Measurements from ENCODE around the gene GAS7.

The GAS7 gene

DNA sequence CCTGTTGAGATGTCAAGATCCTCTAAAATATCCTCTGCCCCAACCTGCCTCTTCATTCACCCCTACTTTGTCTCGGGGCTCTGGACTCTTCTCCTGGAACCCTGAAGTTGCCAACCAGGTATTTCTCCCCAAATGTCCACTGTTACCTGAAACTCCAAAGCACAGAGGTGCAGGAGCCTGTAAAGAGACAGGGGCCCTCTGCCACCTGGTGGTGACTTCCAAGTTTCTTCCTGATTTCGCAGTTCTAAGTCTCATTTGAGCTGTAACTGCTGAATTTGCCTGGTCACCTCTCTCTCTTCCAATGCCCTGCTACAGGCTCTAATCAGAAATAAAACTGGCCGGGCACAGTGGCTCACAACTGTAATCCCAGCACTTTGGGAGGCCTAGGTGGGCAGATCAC, 216.2 kb downstream of the GAS7 start:
- DNase-seq (ENCODE audit: low read depth, low spot score), result no peak

DNA sequence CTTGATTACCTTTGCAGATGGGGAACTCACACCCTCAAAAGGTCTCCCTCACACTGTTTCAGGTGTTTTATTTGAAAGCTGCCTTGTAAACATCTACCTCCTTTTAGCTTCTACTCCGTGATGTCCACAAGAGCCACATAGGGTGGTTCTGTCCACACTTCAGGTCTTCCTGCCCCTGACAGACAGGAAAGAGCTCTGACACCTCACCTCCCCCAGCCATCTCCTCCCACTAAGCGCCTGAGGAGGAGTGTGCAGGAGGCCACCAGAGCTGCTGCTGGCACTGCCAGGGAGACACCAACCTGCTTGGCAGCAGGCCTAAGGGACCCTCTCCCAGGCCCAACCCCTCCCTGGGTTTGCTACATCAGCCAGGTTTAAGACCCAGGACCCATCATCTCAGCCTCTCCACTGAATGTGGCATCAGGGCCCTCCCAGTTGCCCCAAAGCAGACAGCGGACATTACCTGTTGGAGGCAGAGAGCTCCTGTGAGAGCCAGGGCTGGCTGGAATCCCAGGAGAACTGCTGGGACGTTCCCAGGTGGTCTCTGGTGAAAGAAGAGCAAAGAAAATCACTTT, 217.0 kb downstream of the GAS7 start:
- no peak for DNase-seq (ENCODE audit: low read depth, low spot score)

DNA sequence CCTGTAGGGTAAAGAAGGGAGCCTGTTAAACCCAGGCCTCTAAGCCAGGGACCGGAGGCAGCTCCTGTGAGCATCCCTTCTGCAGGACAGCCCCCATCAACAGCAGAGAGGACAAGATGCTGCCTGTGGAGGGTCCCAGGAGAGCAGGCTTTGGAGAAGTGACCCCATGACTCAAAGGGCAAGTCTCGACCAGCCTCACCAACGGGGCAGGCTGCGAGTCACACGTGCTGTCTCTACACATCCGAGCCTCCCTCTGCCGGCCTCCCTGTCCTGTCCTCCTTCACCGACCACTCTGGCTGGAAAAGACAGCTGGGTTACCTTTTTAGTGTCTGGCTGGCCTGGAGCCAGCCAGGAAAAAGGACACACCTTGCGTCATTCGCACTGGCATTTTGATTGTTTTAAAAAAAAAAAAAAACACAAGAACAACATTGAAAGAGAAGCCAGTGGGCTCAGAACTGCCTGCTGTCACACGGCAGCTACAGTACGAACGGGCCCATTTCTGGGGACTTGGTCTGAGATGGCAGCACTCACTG, 218.9 kb downstream of the GAS7 start:
- no peak for DNase-seq (ENCODE audit: low read depth, low spot score)

DNA sequence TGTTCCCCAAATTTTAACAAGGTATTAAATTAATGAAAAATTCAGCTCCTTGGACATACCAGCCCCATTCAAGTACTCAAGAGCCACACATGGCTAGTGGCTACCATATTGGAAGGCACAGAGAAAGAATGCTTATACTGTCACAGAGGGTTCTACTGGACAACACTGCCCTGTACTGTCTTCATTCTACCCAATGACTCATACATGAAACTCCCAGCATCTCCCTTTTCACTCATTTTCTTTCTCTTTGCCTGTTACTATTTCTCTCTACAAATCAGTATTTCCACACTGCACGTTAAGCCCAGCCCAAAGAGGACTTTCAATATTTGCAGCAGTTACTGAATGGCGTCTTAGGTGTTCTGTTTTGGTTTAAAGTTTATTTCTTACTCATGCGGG, 221.2 kb downstream of the GAS7 start:
- DNase-seq (ENCODE audit: low read depth, low spot score), result no peak

DNA sequence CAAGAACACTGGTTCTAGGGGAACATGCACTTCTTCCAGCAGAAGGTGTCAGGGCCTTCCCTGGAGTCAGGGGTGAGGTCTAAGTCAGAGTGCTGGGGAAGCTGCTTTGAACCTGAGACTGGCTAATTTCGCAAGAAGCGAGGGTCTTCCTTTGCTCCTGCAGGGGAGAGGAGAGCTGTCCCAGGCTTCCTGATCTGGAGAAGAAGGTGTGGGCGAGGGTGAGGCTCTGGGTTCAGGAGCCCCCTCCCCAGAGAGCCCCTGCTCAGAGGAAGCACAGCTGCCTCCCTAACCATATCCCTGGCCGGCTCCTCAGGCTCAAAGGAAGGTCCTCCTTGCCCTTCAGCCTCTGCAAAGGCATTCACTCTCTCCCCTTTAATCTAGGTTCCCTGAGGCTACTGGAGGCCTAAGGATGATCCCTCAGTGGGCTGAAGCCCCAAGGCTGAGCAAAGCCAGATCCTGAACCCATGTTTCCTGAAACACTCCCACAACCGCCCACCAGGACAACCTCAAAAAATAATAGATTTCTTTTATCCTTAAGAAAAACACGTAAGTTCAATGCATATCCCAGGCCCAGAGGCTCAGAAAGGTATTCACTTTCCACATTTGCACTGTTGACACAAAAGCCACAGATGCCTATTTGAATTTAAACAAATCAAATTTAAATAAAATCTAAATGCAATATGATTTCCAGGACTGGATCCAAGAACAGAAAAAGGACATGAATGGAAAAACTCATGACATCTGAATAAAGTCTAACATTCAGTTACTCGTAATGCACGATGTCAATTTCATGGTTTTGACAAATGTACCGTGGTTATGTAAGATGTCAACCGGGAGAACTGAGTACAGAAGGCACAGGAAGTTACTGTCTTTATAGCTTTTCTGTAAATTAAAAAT, 221.9 kb downstream of the GAS7 start:
- DNase-seq (ENCODE audit: low read depth, low spot score), result no peak

DNA sequence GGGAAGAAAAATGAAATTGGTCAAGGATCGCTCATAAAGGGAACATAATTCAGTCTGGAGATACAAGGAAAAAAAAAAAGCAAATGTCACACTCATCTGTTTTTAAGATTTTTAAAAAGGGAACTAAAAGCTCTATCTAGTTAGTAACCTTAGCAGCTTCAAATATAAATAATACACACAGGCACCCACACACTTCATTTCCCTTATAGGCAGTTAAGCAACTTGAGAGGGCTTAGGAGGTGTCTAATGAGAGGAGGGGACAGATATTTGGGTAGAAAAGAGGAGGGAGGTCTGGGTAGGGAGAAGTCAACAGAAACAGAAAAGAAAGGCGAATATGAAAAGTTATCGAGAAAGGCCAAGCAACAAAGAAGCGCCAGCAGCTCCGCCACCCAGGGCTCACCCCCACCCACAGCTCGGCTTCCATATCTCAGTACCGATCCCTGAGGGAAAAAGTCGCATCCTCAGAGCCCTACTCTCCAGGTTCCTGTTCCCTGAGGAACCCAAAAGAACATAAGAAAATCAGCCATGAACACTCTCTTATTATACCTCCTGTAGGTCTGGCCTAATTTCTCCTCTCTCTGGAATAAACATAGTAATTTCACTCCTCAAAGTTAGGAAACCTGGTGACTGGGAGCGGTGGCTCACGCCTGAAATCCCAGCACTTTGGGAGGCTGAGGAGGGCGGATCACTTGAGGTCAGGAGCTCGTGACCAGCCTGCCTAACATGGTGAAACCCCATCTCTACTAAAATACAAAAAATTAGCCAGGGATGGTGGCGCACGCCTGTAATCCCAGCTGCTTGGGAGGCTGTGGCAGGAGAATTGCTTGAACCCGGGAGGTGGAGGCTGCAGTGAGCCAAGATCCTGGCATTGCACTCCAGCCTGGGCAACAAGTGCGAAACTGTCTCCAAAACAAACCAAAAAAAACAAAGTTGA, 223.7 kb downstream of the GAS7 start:
- no peak for DNase-seq (ENCODE audit: low read depth, low spot score)

DNA sequence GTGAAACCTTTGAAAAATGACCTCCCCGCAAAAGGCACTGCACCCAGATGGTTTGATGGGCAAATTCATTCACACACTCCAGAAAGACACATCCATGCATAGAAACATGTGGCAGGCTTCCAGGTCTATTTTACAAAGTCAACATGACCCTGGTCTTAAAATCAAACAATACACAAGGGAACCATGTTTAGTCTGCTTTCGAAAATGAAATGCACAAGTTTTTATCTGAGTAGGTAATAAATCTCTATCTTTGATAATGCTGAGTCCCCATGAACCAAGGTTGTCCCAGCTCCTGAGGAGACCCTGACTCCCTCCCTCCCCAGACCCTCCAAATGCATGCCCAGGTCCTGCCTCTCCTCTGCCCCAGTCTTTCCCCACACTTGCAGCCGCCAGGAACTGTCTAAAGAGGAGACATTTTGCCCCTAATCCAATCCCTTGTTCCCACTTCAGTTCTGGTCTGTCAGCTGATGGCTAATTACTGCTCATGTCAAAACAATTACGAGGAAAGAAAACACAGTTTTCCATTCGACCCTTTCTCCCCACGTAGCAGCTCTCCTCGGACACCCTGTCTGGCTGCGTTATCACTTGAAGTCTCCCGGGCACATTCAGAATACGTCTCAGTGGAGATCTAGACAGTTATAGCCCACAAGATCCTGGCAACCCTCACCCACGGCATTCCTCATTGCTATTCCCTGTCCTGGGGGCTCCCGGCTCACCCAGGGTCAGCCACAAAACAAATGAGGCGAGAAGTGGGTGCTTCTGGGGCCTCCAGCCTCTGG, 224.5 kb downstream of the GAS7 start:
- DNase-seq (ENCODE audit: low read depth, low spot score), result no peak

DNA sequence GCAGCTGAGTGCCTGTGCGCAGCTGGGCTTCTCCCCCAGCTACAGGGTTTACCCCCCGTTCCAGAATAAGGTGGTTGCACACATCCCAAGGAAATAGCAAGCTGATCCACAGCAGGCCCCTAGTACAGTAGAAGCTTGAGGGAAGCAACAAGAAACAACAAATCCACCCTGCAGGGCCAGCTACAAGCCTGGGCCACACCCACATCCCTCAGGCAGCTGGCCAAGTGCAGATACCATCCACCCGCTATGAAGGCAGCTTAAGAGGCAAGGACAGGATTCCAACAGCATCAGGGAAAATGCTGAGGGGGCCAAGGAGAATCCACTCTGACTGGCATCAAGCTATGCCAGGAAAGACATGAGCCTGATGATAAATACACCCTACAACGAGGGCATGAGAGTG, 226.4 kb downstream of the GAS7 start:
- no peak for DNase-seq (ENCODE audit: low read depth, low spot score)

DNA sequence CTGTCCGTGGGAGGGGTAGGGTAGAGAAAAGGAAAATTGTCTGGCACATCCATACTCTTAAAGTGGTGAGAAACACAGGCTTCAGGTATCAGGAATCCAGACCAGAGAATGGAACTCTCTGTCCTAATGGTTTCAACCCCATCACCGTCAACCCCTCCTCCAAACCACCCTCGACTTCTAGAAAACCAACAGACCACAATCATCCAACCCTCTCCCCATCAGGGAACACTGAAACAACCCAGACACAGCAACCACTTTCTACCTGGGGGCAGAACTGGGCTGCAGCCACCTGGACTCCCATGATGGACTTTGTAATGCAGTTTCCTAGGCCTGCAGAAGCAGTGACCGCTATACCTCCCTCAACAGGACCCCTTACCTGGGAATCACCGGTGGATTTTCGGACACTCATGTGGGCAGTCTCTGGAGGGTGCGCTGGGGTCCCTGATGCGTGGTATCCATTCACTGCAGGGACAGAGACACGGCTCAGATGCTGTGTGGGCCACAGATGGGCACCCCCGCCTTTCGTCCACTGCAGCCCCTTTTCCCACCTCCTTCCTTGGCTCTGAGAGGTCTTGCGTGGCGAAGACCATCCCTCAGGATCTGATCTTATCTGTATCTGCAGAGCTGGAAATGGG, 229.0 kb downstream of the GAS7 start:
- no peak for DNase-seq (ENCODE audit: low read depth, low spot score)

DNA sequence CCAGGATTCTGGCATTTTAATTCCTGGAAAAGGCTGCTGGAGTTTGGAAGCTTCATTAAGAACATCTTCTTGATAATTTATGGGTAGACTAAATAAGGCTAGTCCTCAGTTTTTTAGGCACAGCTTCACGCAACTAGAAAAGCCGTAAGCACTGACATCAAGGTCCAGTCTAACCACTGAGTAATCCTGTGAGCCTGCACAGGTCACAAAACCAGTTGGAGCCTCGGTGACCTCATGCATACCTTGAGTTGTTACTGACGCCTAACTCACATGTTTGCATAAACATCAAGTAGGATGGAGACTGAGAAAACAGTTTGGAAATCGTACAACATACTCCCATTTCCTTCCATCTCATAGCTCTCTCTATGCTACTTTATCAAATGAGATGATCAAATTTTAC, 229.5 kb downstream of the GAS7 start:
- no peak for DNase-seq (ENCODE audit: low read depth, low spot score)

DNA sequence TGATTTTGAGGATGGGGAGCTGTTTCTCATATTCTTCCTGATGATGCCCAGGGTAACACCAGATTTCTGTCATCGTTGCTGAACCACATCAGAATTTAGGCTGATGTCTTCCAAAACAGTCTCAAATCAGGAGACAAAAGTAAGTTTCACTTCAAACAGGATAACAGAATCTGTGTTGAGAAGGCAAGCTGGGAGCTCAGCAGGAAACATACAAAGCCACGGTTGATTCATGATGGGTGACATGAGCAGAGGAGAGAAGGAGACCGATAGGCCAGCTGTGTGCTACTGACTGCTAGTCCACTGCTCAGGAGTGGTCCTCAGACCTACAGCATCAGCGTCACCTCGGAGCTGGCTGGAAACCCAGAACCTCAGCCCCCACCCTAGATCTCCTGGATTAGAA, 230.4 kb downstream of the GAS7 start:
- no peak for DNase-seq (ENCODE audit: low read depth, low spot score)

DNA sequence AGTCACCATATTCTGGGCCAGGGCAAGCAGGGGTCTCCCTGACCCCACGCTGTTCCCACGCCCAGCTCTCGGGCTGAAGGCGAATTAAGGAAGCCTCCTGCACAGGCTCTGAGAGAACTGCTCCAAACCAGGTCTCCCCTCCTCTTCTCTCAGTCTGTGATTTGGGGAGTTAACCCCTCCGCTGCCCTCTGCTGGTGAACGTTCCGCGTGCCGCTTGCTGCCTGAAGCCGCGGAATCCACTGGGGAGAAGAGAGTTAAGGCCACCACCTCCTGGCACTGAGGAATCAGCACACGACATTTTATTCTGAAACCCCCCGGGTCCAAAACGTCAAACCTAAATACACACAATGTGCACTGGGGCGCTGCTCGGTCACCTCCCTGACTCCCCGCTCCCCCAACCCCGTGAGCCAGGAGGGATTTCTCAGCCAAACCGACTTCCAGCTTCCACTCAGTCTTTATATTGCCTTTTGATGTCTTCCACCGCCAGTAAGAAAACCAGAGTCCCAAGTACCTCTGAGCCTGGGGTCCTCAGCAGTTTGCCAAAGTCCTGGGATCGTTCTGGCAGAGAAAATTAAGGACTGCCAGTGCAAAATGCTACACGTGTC, 238.9 kb downstream of the GAS7 start:
- DNase-seq (ENCODE audit: low read depth, low spot score), result no peak

DNA sequence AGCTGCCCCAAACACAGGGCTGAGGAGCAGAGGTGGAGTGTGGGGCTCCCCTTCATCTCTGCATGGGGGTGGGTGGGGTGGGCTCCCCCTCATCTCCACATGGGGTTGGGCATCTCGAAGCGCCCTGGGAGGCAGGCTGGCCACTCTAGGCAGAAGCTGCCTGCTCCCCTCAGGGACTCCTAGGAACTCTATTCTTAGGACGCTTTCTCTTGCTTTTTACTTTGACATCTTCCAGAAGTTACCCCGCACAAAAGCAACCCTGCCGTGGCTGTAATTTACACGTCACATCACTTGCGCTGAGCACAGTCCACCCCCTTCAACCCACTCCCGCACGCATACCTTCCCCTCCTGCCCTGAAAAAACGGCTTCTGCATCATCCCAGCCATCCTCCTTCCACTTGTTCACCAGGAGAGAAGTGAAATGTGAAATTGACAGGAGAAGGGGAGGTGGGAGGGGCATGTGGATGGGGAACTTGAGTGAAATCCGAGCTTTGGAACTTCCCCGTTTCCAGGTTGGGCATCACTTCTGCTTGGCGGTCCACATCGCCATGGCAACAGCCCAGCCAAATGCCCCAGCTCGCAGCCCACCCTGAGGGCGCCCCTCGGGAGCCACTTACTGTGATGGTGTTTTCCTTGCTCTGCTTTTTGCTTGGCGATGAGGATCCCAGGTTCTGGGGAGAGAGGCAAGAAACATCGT, 239.7 kb downstream of the GAS7 start:
- DNase-seq (ENCODE audit: low read depth, low spot score), result no peak

DNA sequence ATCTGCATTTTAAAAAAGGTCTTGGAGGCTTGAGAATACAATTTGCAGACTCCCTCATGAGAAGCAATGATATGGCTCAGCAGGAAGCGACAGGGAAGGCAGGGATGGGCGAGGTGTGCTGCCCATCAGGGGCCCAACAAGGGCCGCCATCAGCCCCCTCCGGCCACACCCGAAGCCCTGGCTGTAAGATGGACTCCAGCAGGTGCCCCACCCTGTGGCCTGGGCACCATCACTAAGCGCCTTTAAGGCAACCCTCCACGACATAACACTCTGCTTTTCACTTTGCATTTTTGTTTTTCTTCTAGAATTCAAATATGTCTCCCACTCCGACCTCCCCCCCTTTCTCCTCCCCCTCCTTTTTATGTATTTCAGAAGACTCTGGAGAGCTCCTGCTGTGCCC, 241.2 kb downstream of the GAS7 start:
- no peak for DNase-seq (ENCODE audit: low read depth, low spot score)

DNA sequence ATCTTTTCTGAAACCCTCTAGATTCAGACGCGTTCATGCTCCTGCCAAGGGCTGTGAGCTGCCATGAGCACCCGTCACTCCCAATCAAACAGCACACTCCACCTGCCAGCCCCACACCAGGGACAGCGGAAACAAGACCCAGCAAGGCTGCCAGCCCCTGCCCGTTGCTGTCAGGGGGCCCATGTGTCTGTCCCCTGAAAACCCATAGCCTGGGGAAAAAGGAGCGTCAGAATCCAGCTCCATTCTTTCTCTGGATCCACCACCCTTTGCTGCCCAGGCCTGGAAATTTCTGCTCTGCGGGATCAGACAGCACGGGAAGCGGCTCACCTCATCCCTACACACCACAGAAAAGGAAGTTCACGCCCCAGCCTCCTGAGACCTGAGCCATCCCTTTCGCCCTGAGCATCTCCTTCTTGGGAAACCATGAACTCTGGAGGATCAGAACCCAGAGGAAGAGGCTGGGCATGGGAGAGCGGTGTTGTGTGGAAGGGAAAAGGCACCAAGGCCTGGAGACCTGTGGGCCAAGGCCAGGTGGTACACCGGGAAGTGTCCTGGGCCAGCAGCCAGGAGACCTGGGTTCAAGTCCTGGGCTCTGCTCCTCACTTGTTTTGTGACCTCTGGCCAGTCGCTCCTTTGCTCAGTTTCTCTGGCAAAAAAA, 241.8 kb downstream of the GAS7 start:
- no peak for DNase-seq (ENCODE audit: low read depth, low spot score)

DNA sequence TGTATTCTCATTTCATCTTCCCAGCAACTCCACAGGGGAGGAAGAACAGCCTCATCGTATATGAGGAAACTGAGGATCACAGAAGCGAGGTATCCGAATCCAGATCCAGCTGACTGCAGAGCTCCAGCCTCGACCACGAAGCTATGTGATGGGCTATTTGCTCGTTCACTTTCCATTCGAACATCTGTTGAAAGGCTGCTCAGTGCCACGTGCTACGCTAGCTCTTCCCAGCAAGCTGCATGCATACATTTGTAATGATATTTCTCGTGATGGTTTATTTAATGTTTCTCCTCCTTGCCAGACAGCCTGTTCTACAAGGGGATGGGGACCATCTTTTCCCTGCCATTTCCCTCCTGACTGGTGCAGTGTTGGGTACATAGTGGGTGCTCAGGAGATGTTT, 244.9 kb downstream of the GAS7 start:
- no peak for DNase-seq (ENCODE audit: low read depth, low spot score)

DNA sequence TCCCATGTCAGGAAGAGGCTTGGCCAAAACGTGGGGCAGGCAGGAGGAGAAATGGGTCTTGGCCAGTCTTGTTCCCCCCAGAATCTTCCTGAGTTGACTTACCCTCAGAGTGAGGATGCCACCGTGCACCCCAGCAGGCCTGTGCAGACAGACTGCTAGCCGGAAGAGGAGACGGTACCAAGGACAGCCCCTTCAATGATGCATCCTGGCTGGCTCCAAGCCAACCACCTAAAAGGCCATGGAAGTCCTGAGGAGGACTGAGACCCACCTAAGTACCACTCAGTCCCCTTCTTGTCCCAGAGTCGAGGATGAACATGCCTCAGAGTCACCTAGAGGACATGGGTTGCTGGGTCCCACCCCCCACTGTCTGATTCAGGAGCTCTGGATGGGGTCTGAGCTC, 246.6 kb downstream of the GAS7 start:
- DNase-seq (ENCODE audit: low read depth, low spot score), result no peak

DNA sequence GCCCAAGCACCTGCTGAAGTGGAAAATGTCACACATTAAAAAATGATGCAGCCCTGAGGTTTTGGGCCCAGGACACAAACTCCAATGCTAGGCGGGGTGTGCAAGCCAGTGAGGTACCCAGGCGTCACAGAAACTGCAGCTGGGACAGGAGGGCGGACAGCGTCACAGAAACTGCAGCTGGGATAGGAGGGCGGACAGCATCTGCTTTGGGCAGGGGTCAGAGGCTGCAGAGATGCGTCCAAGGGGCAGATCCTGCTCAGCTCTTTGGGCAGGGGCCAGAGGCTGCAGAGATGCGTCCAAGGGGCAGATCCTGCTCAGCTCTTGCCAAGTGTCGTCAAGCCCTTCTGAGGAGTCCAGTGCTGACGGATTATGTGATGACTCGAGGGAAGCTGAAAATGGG, 249.5 kb downstream of the GAS7 start:
- no peak for DNase-seq (ENCODE audit: low read depth, low spot score)

DNA sequence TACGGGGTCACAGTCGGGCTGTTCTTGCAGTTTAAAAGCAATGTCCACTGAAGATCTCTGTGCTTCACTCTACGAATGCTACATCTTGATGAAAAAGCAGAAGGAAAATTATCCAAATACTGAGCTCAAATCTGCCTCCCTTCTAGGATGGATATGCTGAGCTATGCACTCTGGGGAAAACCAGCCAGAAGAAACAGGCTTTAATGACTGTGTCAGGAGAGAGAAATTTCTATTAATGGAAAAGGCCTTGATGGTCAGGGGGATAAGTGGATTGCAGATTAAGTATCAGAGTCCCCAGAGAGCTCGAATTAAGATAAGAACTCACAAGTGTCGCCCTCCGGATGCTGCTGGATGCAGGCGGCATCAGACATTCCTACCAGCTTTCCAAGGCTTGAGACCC, 253.7 kb downstream of the GAS7 start:
- DNase-seq (ENCODE audit: low read depth, low spot score), result no peak

All from activated naive CD8-positive, alpha-beta T cell treated with anti-CD3 and anti-CD28 coated beads, Interleukin-2, amount 50 U/mL, for 16 hours (primary cell).